Esophagus muscularis mucosa (tissue), 4 donors: ENCODE measurements around the gene LARGE1.

Experiments
- EP300 ChIP-seq: sonication (generic); formaldehyde crosslinking; IDR thresholded peaks from one replicate; pipeline ENCODE4 v1.6.1; 2017; ENCODE audit warnings: antibody characterized with exemption
- POLR2A ChIP-seq: fragments of 450-650 bp; IDR thresholded peaks from one replicate; pipeline ENCODE4 v1.6.1; 2017; ENCODE audit warnings: antibody characterized with exemption, moderate library complexity, mild to moderate bottlenecking, low read depth
- POLR2AphosphoS5 ChIP-seq, 2 donors: sonication (generic); formaldehyde crosslinking; IDR thresholded peaks; one replicate each; pipeline ENCODE4 v1.6.1; 2017; ENCODE audit warnings: antibody characterized with exemption in 2 of 2
- TF ChIP-seq, protein P1 (sequence below), 3 experiments: fragments of 200-600 bp in 2 of 3; fragments of 450-650 bp in 1 of 3; sonication (generic) in 2 of 3; IDR thresholded peaks; one replicate each; pipeline ENCODE4 v1.5.1; 2017 to 2019; ENCODE audit warnings: antibody characterized with exemption in 3 of 3, mild to moderate bottlenecking in 2 of 3, moderate library complexity in 1 of 3

DNA sequence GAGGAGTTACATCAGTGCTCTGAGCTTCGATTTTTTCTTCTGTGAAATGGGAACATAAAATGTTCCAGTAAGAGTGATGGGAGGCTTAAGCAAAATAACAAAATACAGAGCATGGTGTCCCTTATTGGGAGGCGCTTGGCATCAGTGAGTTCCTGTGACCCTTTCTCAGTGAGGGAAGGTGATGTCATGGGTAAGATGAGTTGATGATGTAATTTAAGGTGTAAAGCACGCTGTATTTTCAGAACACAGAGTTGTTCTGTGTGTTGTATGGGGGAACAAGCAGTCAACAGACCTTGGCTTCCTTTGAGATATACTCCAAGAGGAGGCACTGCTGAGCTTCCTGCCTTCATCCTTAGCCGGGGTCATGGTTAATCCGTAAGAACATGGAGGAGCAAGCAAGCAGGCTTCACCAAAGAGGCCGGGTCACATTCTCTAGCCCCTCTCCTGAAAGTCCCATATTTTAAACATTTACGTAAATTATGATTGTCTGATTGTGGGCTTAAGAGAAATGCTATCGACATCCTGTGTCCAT, 266.7 kb downstream of the LARGE1 start:
- TF ChIP-seq, protein P1, sequence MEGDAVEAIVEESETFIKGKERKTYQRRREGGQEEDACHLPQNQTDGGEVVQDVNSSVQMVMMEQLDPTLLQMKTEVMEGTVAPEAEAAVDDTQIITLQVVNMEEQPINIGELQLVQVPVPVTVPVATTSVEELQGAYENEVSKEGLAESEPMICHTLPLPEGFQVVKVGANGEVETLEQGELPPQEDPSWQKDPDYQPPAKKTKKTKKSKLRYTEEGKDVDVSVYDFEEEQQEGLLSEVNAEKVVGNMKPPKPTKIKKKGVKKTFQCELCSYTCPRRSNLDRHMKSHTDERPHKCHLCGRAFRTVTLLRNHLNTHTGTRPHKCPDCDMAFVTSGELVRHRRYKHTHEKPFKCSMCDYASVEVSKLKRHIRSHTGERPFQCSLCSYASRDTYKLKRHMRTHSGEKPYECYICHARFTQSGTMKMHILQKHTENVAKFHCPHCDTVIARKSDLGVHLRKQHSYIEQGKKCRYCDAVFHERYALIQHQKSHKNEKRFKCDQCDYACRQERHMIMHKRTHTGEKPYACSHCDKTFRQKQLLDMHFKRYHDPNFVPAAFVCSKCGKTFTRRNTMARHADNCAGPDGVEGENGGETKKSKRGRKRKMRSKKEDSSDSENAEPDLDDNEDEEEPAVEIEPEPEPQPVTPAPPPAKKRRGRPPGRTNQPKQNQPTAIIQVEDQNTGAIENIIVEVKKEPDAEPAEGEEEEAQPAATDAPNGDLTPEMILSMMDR (IDR thresholded peaks at IDR 0.05): no peak
- TF ChIP-seq POLR2A (no peak), EP300 (no peak), POLR2AphosphoS5 (IDR thresholded peaks at IDR 0.05) (no peak)
